HUES6 (cell line): ENCODE measurements around the gene RAB3GAP1.

Experiments
- H3K27ac ChIP-seq: 2 replicates; pipeline ENCODE4 v1.7.0; 2013; ENCODE audit warnings: low read depth, mild to moderate bottlenecking, low read length, inconsistent platforms
- H3K27me3 ChIP-seq: 2 replicates; pipeline ENCODE4 v1.6.1; 2013; ENCODE audit warnings: low read length; ENCODE audit not compliant: control insufficient read depth, insufficient read depth
- H3K36me3 ChIP-seq: 2 replicates; pipeline ENCODE4 v1.6.1; 2013; ENCODE audit warnings: low read length; ENCODE audit not compliant: control insufficient read depth, insufficient read depth
- H3K4me1 ChIP-seq: 2 replicates; pipeline ENCODE4 v1.6.1; 2013; ENCODE audit warnings: low read length; ENCODE audit not compliant: control insufficient read depth, insufficient read depth
- H3K4me3 ChIP-seq: 2 replicates; pipeline ENCODE4 v1.5.1; 2013; ENCODE audit warnings: low read depth, low read length
- H3K9ac ChIP-seq: one replicate; pipeline ENCODE4 v1.6.1; 2013; ENCODE audit warnings: mild to moderate bottlenecking, low read length
- H3K9me3 ChIP-seq: 2 replicates; pipeline ENCODE4 v1.6.1; 2013; ENCODE audit warnings: low read depth, low read length; ENCODE audit not compliant: control insufficient read depth, insufficient read depth

RAB3GAP1 gene

GRCh38 chr2:135149251-135149650 lies 97.2 kb downstream of the RAB3GAP1 start:
- H3K27me3 ChIP-seq: no peaks in the 10 kb centered on the region
- no peaks in the 10 kb centered on the region for H3K4me1 ChIP-seq
- H3K27ac ChIP-seq: no peak overlapping the region
- H3K9ac ChIP-seq: no peak overlapping the region
- H3K9me3 ChIP-seq: no peaks in the 10 kb centered on the region
- H3K4me3 ChIP-seq: no peak overlapping the region
- peaks cover 38% of the 10 kb centered on the region for H3K36me3 ChIP-seq

GRCh38 chr2:135150725-135151124 lies 98.6 kb downstream of the RAB3GAP1 start:
- H3K27me3 ChIP-seq: no peaks in the 10 kb centered on the region
- no peak overlapping the region for H3K27ac ChIP-seq
- H3K9ac ChIP-seq: no peak overlapping the region
- H3K9me3 ChIP-seq: no peaks in the 10 kb centered on the region
- no peaks in the 10 kb centered on the region for H3K4me1 ChIP-seq
- H3K4me3 ChIP-seq: no peak overlapping the region
- H3K36me3 ChIP-seq: peaks cover 43% of the 10 kb centered on the region

DNA sequence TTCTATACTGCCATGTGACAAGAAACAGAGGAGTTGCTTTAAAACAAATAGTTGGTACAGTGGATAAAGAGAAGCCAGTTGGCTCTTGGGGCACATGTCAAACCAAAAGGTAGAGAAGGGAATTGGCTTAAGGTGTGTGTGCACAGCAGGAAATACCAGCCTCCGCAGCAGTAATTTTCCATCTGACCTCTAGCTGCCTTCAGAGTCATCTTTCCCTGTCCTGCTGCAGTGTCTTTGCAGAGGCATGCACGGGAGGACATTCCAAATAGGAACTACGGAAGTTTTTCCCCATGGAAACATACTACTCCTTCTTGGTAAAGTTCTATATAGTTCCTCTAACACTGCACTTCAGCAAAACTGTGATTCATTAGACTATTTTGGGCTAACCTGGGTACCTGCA lies 99.5 kb downstream of the RAB3GAP1 start:
- Histone ChIP-seq H3K36me3 (peaks cover 45% of the 10 kb centered on the region), H3K27me3 (no peaks in the 10 kb centered on the region), H3K9me3 (no peaks in the 10 kb centered on the region), H3K4me3 (no peak overlapping the region), H3K9ac (no peak overlapping the region), H3K4me1 (no peaks in the 10 kb centered on the region), H3K27ac (no peak overlapping the region)

DNA sequence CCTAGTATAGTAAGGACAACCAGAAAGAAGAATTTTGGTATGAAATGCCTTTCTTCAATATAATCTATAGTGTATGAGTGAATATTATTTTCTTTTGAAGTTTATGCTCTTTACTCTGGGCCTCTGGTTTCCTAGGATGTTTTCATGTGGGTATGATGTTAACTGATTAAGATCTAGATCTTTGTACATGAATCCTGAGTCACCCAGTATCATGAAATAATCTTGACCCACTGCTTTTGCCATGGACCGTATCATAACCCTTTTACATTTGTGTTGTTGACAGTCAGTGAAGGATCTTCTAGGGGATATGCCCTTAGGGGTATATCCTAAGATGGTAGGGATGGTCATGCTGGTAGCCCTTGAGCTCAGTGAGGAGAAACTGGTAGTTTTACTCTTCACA lies 100.3 kb downstream of the RAB3GAP1 start:
- Histone ChIP-seq H3K9me3 (no peaks in the 10 kb centered on the region), H3K27ac (no peak overlapping the region), H3K36me3 (peaks cover 52% of the 10 kb centered on the region), H3K9ac (no peak overlapping the region), H3K4me3 (no peak overlapping the region), H3K4me1 (no peaks in the 10 kb centered on the region), H3K27me3 (no peaks in the 10 kb centered on the region)

DNA sequence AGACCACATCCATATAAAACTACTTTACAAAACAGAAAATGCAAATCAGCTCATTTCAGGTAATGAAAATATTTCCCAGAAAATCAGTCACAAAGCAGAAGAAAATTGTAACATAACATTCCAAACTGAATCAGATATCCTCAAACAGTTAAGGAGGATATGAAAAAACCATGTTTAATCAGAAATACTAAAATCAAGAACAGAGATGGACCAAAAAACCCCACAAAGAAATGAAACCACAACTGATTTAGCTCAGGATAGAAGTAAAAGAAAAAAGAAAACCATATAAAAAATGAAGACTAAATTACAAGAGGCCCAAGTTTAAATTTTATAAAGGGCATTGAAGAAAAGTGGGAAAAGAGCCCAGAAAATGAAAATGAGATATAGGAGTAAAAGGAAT lies 102.9 kb downstream of the RAB3GAP1 start:
- Histone ChIP-seq H3K27me3 (no peaks in the 10 kb centered on the region), H3K4me1 (no peaks in the 10 kb centered on the region), H3K9me3 (no peaks in the 10 kb centered on the region), H3K36me3 (peaks cover 65% of the 10 kb centered on the region), H3K27ac (no peak overlapping the region), H3K4me3 (no peak overlapping the region), H3K9ac (no peak overlapping the region)

GRCh38 chr2:135157856-135158255 lies 105.8 kb downstream of the RAB3GAP1 start:
- Histone ChIP-seq H3K4me1 (no peaks in the 10 kb centered on the region), H3K9ac (no peak overlapping the region), H3K36me3 (peaks cover 44% of the 10 kb centered on the region), H3K9me3 (no peaks in the 10 kb centered on the region), H3K27ac (no peak overlapping the region), H3K4me3 (no peak overlapping the region), H3K27me3 (no peaks in the 10 kb centered on the region)

DNA sequence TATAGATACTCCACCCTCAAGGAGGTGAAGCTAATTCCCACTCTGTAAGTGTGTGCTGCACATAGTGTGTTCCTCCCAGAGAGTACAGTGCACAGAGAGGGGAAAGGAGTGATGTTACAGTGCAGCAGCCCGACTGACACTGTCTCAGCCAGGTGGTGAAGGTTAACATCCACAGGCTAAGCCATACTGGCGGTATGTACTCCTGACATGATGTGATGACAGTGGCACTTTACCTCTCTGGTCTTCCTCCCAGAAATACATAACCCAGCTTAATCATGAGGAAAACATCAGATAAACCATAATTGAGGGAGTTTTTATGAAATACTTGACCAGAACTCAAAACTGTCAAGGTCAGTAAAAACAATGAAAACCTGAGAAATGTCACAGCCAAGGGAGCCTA lies 107.1 kb downstream of the RAB3GAP1 start:
- H3K4me3 ChIP-seq: no peak overlapping the region
- no peak overlapping the region for H3K9ac ChIP-seq
- H3K9me3 ChIP-seq: no peaks in the 10 kb centered on the region
- peaks cover 47% of the 10 kb centered on the region for H3K36me3 ChIP-seq
- no peaks in the 10 kb centered on the region for H3K27me3 ChIP-seq
- no peaks in the 10 kb centered on the region for H3K4me1 ChIP-seq
- H3K27ac ChIP-seq: no peak overlapping the region

- no peaks in the 10 kb centered on the region for H3K9me3 ChIP-seq
- no peaks in the 10 kb centered on the region; the same call in 1 of the 2 replicates for H3K4me1 ChIP-seq
- no peak overlapping the region for H3K4me3 ChIP-seq
- H3K36me3 ChIP-seq: peaks cover 47% of the 10 kb centered on the region
- H3K27ac ChIP-seq: no peak overlapping the region
- no peak overlapping the region for H3K9ac ChIP-seq
- no peaks in the 10 kb centered on the region for H3K27me3 ChIP-seq
These were observed 110.3 kb downstream of the RAB3GAP1 start for GRCh38 chr2:135162377-135162776.

DNA sequence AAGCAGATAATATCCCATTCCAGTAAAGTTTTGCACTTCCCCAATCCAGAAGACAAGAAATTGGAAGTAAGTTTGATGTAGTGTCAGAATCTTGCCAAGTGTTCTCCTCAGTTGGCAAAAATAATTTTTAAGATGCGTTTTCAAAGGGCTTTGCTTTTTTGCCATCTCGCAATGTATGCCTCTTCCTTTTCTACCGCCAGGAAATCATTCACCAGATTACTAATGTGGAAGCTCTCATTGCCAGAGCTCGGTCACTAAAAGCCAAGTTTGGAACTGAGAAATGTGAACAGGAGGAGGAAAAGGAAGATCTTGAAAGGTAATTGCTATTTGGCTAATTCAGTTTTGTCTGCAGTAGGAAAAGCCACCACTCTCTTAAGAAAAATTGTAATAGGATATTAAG lies 110.7 kb downstream of the RAB3GAP1 start:
- Histone ChIP-seq H3K4me1 (no peaks in the 10 kb centered on the region; the same call in 1 of the 2 replicates), H3K9ac (no peak overlapping the region), H3K36me3 (peaks cover 50% of the 10 kb centered on the region), H3K27me3 (no peaks in the 10 kb centered on the region), H3K4me3 (no peak overlapping the region), H3K9me3 (no peaks in the 10 kb centered on the region), H3K27ac (no peak overlapping the region)

- peaks cover 49% of the 10 kb centered on the region for H3K36me3 ChIP-seq
- H3K9me3 ChIP-seq: no peaks in the 10 kb centered on the region
- H3K9ac ChIP-seq: no peak overlapping the region
- no peak overlapping the region for H3K27ac ChIP-seq
- H3K27me3 ChIP-seq: no peaks in the 10 kb centered on the region
- no peaks in the 10 kb centered on the region; the same call in 1 of the 2 replicates for H3K4me1 ChIP-seq
- no peak overlapping the region for H3K4me3 ChIP-seq
These were observed 111.2 kb downstream of the RAB3GAP1 start for GRCh38 chr2:135163306-135163705.

DNA sequence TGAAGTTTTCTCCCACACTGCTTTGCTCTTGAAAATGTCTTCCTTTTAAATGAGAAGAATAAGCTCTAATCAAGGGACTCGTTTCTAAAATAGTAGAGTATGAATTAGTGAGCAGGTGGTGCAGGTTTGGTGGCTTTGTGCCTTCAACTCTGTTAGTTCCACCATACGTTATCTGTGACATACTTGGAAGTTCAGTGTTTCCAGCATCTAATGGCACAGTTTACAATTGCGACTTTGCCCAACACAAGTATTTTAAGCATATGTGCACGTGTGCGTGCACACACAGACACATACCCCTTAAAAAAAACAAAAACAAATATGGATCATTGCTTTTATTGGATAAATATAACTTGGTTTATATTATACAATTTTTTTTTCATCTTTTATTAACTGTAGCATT lies 111.8 kb downstream of the RAB3GAP1 start:
- Histone ChIP-seq H3K27me3 (no peaks in the 10 kb centered on the region), H3K9ac (no peak overlapping the region), H3K9me3 (no peaks in the 10 kb centered on the region), H3K36me3 (peaks cover 53% of the 10 kb centered on the region), H3K4me3 (no peak overlapping the region), H3K4me1 (no peaks in the 10 kb centered on the region; the same call in 1 of the 2 replicates), H3K27ac (no peak overlapping the region)

- H3K9ac ChIP-seq: no peak overlapping the region
- H3K27ac ChIP-seq: no peak overlapping the region
- peaks cover 54% of the 10 kb centered on the region for H3K36me3 ChIP-seq
- H3K4me1 ChIP-seq: no peaks in the 10 kb centered on the region; the same call in 1 of the 2 replicates
- H3K4me3 ChIP-seq: no peak overlapping the region
- no peaks in the 10 kb centered on the region for H3K27me3 ChIP-seq
- H3K9me3 ChIP-seq: no peaks in the 10 kb centered on the region
These were observed 112.3 kb downstream of the RAB3GAP1 start for GRCh38 chr2:135164431-135164830.
